Ammon's horn (tissue), 1 donor: Measurements from ENCODE around the gene LCMT1.
"Not testable (repeated sequence)": the region's sequence is repeated elsewhere in the genome, so short reads cannot be mapped to it uniquely, and the experiment has no call there.

ENCODE experiments used
- DNase-seq: peaks from one replicate; pipeline ENCODE4 v3.0.0-alpha.2; 2016; ENCODE audit warnings: low spot score

Gene LCMT1

GRCh38 chr16:25111403-25112166 lies at the start of gene LCMT1:
Gene LCMT1, plus strand, starts transcription at chr16:25111742. Its CDS starts 142 bp downstream, at chr16:25111884.
- DNase-seq: peak; percentile 97

GRCh38 chr16:25063102-25063501 lies 48.4 kb upstream of the LCMT1 start:
- no peak for DNase-seq

- no peak for DNase-seq
Measured at GRCh38 chr16:25063865-25064264, 47.7 kb upstream of the LCMT1 start.

GRCh38 chr16:25064281-25064680 lies 47.3 kb upstream of the LCMT1 start:
- DNase-seq: not testable (repeated sequence)

GRCh38 chr16:25064937-25065336 lies 46.6 kb upstream of the LCMT1 start:
- DNase-seq: peak; percentile 75

- no peak for DNase-seq
Measured at GRCh38 chr16:25065899-25066298, 45.6 kb upstream of the LCMT1 start.

- DNase-seq: no peak
Measured at GRCh38 chr16:25066426-25066746, 45.2 kb upstream of the LCMT1 start.

GRCh38 chr16:25066747-25067631 lies 44.6 kb upstream of the LCMT1 start:
- DNase-seq: peak; percentile 84

GRCh38 chr16:25073854-25074253 lies 37.7 kb upstream of the LCMT1 start:
- DNase-seq: no peak

GRCh38 chr16:25078386-25078978 lies 33.1 kb upstream of the LCMT1 start:
- DNase-seq: no peak

GRCh38 chr16:25079637-25080378 lies 31.7 kb upstream of the LCMT1 start:
- DNase-seq: no peak

GRCh38 chr16:25080420-25081131 lies 31.0 kb upstream of the LCMT1 start:
- DNase-seq: no peak

- no peak for DNase-seq
Measured at GRCh38 chr16:25081702-25082101, 29.8 kb upstream of the LCMT1 start.

GRCh38 chr16:25083065-25083464 lies 28.5 kb upstream of the LCMT1 start:
- no peak for DNase-seq

GRCh38 chr16:25083701-25084100 lies 27.8 kb upstream of the LCMT1 start:
- no peak for DNase-seq

GRCh38 chr16:25084797-25085196 lies 26.7 kb upstream of the LCMT1 start:
- DNase-seq: no peak

GRCh38 chr16:25087761-25088160 lies 23.8 kb upstream of the LCMT1 start:
- no peak for DNase-seq

- DNase-seq: no peak
Measured at GRCh38 chr16:25089351-25089750, 22.2 kb upstream of the LCMT1 start.

- DNase-seq: no peak
Measured at GRCh38 chr16:25092441-25092840, 19.1 kb upstream of the LCMT1 start.

GRCh38 chr16:25093208-25094061 lies 18.1 kb upstream of the LCMT1 start:
- DNase-seq: peak; percentile 9

GRCh38 chr16:25094596-25094995 lies 16.9 kb upstream of the LCMT1 start:
- DNase-seq: no peak
